Measurements from ENCODE around the gene PTGFR. TPM values are rescaled to one million over a fixed set of nuclear protein-coding genes. Genes with fewer than 3 reads are reported as not detected.

Gene PTGFR
- total RNA-seq, 3 donors from 2014 or later (not counting 1 experiment from before 2014, with no cell fraction given), result not detected

DNA sequence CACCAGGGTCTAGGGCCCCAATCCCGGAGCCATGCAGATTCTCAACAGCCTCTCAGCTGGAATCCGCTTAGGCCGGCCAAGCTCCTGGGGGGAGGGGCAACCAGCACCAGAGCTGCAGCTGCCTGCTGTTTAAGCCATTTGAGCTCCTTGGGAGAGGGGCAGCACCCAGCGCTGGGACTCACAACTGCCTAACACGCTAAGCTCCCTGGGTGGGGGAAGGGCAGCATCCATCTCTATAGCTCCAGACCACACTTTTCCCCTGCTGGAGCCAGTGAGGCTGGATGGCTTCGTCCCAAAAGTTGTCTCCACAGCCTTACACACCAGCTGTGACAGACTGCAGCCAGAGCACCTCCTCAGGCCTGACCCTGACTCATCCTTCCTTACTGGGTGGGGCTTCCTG lies 6.9 kb upstream of the PTGFR start:
- no peaks in the 10 kb centered on the region for H3K27me3 ChIP-seq (ENCODE audit: control insufficient read depth, insufficient read depth, low read length)
- Mint-ChIP-seq H3K27ac (no peak overlapping the region), H3K4me1 (no peaks in the 10 kb centered on the region), H3K36me3 (no peaks in the 10 kb centered on the region), H3K4me3 (no peak overlapping the region), H3K27me3 (ENCODE audit: low read depth in 2 of 2) (no peaks in the 10 kb centered on the region), H3K9me3 (peaks cover 5 to 13% of the 10 kb centered on the region in 2 donors)
- H3K36me3 ChIP-seq (ENCODE audit: control insufficient read depth, insufficient read depth, low read length), result no peaks in the 10 kb centered on the region
- no peak overlapping the region for H3K4me3 ChIP-seq (ENCODE audit: low read length)
- no peak for ATAC-seq
- 54% methylated on average over 6 of the region's 6 CpGs for WGBS (ENCODE audit: insufficient coverage)
- intact Hi-C loops (cut with micrococcal nuclease), result no loop called here
- peaks cover 5% of the 10 kb centered on the region for H3K9me3 ChIP-seq (ENCODE audit: control insufficient read depth, insufficient read depth, low read length)
- DNase-seq, result no peak
- H3K4me1 ChIP-seq (ENCODE audit: control insufficient read depth, insufficient read depth, low read length), result no peaks in the 10 kb centered on the region
- H3K27ac ChIP-seq (ENCODE audit: low read length), result no peak overlapping the region
- no peak for TF ChIP-seq CTCF (IDR thresholded peaks at IDR 0.05)

DNA sequence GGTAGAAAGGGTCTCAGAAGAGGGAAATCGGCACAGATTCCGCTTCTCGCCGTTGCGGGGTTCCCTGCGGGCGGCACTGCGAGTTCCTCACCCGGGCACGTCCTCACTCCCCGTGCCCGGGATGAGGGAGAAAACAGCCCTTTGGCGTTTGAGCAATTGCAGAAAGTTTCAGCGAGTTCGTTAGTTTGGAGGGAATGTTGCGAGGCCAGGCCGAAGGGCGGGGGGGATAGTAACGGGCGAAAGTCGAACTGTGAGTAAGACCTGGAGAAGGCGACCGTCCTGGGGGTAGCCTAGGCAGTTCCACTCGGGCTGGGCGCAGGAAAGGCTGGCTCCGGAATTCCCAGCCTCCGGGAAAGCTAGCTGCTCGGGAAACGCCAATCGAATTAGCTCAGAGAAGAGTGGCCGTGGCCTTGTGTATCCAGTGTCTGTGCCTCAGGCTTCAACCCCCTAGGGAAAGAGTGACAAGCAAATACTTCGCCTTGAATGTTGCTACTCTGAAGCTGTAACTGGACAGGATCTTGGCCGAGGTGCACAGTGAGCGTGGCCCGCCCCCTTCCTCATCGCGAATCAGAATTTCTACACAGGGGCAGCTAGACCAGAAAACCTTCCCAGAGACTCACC lies 787 bp downstream of the PTGFR start:
- Mint-ChIP-seq H3K36me3 (no peaks in the 10 kb centered on the region), H3K27ac (no peak overlapping the region), H3K9me3 (peaks cover 6 to 7% of the 10 kb centered on the region in 2 donors), H3K4me1 (no peaks in the 10 kb centered on the region), H3K4me3 (no peak overlapping the region), H3K27me3 (ENCODE audit: low read depth in 2 of 2) (peaks cover 10% of the 10 kb centered on the region in 2 donors)
- intact Hi-C loops (cut with micrococcal nuclease), result no loop called here
- Histone ChIP-seq H3K9me3 (ENCODE audit: control insufficient read depth, insufficient read depth, low read length) (no peaks in the 10 kb centered on the region), H3K4me1 (ENCODE audit: control insufficient read depth, insufficient read depth, low read length) (no peaks in the 10 kb centered on the region), H3K36me3 (ENCODE audit: control insufficient read depth, insufficient read depth, low read length) (no peaks in the 10 kb centered on the region), H3K4me3 (ENCODE audit: low read length) (no peak overlapping the region), H3K27me3 (ENCODE audit: control insufficient read depth, insufficient read depth, low read length) (no peaks in the 10 kb centered on the region), H3K27ac (ENCODE audit: low read length) (no peak overlapping the region)
- DNase-seq, result no peak
- 11% methylated on average over 37 of the region's 37 CpGs for WGBS (ENCODE audit: insufficient coverage)
- no peak for TF ChIP-seq CTCF (IDR thresholded peaks at IDR 0.05)
- ATAC-seq, result no peak

GRCh38 chr1:78492386-78492950 lies 1.7 kb downstream of the PTGFR start:
- H3K27ac ChIP-seq (ENCODE audit: low read length), result no peak overlapping the region
- no peak overlapping the region for H3K4me3 ChIP-seq (ENCODE audit: low read length)
- Mint-ChIP-seq H3K27ac (no peak overlapping the region), H3K27me3 (ENCODE audit: low read depth in 2 of 2) (peaks cover 10% of the 10 kb centered on the region in 2 donors), H3K36me3 (no peaks in the 10 kb centered on the region), H3K9me3 (peaks cover 2 to 4% of the 10 kb centered on the region in 2 donors), H3K4me3 (no peak overlapping the region), H3K4me1 (no peaks in the 10 kb centered on the region)
- H3K27me3 ChIP-seq (ENCODE audit: control insufficient read depth, insufficient read depth, low read length), result no peaks in the 10 kb centered on the region
- 90% methylated on average over 11 of the region's 12 CpGs for WGBS (ENCODE audit: insufficient coverage)
- no peaks in the 10 kb centered on the region for H3K9me3 ChIP-seq (ENCODE audit: control insufficient read depth, insufficient read depth, low read length)
- intact Hi-C loops (cut with micrococcal nuclease), result no loop called here
- no peaks in the 10 kb centered on the region for H3K4me1 ChIP-seq (ENCODE audit: control insufficient read depth, insufficient read depth, low read length)
- H3K36me3 ChIP-seq (ENCODE audit: control insufficient read depth, insufficient read depth, low read length), result no peaks in the 10 kb centered on the region
- DNase-seq (no peak), ATAC-seq (no peak)
- no peak for TF ChIP-seq CTCF (IDR thresholded peaks at IDR 0.05)

- no peak for TF ChIP-seq CTCF (IDR thresholded peaks at IDR 0.05)
- Mint-ChIP-seq H3K36me3 (no peaks in the 10 kb centered on the region), H3K27me3 (ENCODE audit: low read depth in 2 of 2) (peaks cover 10% of the 10 kb centered on the region in 2 donors), H3K4me3 (no peak overlapping the region), H3K4me1 (no peaks in the 10 kb centered on the region), H3K27ac (no peak overlapping the region), H3K9me3 (peaks cover 2 to 4% of the 10 kb centered on the region in 2 donors)
- Histone ChIP-seq H3K27me3 (ENCODE audit: control insufficient read depth, insufficient read depth, low read length) (no peaks in the 10 kb centered on the region), H3K4me1 (ENCODE audit: control insufficient read depth, insufficient read depth, low read length) (no peaks in the 10 kb centered on the region), H3K36me3 (ENCODE audit: control insufficient read depth, insufficient read depth, low read length) (no peaks in the 10 kb centered on the region), H3K9me3 (ENCODE audit: control insufficient read depth, insufficient read depth, low read length) (no peaks in the 10 kb centered on the region), H3K27ac (ENCODE audit: low read length) (no peak overlapping the region), H3K4me3 (ENCODE audit: low read length) (no peak overlapping the region)
- ATAC-seq (no peak), DNase-seq (no peak)
- 87% methylated on average over 1 of the region's 1 CpG for WGBS (ENCODE audit: insufficient coverage)
- intact Hi-C loops (cut with micrococcal nuclease), result no loop called here
Observed at GRCh38 chr1:78493451-78493850, 2.7 kb downstream of the PTGFR start.

Data from natural killer cell (primary cell).